ENCODE data around the gene ZNF213.

Gene ZNF213

DNA sequence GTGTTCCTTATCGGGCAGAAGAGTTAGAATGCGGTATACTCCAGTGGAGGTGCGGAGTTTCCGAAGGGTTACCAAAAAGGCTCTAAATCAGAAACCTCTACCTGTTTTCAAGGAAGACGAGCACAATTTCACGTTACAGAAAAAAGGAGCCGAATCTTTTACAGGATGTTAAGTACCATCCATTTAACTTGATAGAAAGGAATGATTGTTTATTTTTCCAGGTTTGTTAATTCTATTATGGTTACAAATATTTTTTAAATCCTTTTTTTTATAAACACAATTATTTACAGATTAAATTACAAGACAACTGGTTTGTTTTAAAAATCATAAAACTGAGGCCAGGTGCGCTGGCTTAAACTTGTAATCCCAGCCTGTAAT lies 18.2 kb downstream of the ZNF213 start:
- in situ Hi-C loops (cut with MboI; ENCODE audit: low sequenced_read_pairs, unreplicated experiment), result no loop called here
- TF ChIP-seq, protein P1, sequence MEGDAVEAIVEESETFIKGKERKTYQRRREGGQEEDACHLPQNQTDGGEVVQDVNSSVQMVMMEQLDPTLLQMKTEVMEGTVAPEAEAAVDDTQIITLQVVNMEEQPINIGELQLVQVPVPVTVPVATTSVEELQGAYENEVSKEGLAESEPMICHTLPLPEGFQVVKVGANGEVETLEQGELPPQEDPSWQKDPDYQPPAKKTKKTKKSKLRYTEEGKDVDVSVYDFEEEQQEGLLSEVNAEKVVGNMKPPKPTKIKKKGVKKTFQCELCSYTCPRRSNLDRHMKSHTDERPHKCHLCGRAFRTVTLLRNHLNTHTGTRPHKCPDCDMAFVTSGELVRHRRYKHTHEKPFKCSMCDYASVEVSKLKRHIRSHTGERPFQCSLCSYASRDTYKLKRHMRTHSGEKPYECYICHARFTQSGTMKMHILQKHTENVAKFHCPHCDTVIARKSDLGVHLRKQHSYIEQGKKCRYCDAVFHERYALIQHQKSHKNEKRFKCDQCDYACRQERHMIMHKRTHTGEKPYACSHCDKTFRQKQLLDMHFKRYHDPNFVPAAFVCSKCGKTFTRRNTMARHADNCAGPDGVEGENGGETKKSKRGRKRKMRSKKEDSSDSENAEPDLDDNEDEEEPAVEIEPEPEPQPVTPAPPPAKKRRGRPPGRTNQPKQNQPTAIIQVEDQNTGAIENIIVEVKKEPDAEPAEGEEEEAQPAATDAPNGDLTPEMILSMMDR (IDR thresholded peaks at IDR 0.05; ENCODE audit: borderline replicate concordance, control extremely low read depth, extremely low read depth, insufficient read depth, missing control alignments), result no peak
- no peak for DNase-seq (ENCODE audit: low spot score)

DNA sequence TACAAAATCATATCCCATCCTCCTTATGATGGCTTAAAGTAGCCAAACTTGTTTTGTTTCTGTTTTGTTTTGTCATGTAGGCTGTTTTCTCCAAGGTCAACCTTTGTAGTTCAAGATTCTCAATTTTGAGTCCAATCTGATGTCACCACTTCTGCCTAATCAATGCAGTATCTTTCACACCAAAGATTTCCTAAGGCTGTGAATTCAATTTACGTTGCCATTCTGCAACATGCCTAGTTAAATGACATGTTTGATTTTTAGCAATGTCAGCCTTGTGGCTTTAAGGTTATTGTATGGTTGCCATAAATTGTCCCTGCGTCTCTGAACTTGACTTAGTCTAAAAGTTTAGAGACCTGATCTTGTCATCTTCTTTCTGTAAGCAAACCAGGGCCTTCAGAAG lies 20.4 kb downstream of the ZNF213 start:
- TF ChIP-seq, protein P1 (IDR thresholded peaks at IDR 0.05; ENCODE audit: borderline replicate concordance, control extremely low read depth, extremely low read depth, insufficient read depth, missing control alignments), result no peak
- DNase-seq (ENCODE audit: low spot score), result no peak
- in situ Hi-C loops (cut with MboI; ENCODE audit: low sequenced_read_pairs, unreplicated experiment), result no loop called here

DNA sequence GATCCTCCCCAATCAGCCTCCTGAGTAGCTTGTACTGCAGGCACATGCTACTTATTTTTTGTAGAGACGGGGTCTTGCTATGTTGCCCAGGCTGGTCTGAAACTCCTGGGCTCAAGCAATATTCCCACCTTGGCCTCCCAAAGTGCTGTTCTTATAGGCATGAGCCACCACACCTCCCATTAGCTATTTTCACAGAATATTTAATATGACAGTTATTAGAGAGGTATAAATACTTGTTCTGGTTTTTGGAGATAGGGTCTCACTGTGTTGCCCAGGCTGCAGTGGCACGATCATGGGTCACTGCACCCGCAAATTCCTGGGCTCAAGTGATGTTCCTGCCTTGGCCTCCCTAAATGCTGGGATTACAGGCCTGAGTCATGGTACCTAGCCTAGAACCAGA lies 21.1 kb downstream of the ZNF213 start:
- TF ChIP-seq, protein P1 (IDR thresholded peaks at IDR 0.05; ENCODE audit: borderline replicate concordance, control extremely low read depth, extremely low read depth, insufficient read depth, missing control alignments), result no peak
- no peak for DNase-seq (ENCODE audit: low spot score)
- in situ Hi-C loops (cut with MboI; ENCODE audit: low sequenced_read_pairs, unreplicated experiment), result no loop called here

DNA sequence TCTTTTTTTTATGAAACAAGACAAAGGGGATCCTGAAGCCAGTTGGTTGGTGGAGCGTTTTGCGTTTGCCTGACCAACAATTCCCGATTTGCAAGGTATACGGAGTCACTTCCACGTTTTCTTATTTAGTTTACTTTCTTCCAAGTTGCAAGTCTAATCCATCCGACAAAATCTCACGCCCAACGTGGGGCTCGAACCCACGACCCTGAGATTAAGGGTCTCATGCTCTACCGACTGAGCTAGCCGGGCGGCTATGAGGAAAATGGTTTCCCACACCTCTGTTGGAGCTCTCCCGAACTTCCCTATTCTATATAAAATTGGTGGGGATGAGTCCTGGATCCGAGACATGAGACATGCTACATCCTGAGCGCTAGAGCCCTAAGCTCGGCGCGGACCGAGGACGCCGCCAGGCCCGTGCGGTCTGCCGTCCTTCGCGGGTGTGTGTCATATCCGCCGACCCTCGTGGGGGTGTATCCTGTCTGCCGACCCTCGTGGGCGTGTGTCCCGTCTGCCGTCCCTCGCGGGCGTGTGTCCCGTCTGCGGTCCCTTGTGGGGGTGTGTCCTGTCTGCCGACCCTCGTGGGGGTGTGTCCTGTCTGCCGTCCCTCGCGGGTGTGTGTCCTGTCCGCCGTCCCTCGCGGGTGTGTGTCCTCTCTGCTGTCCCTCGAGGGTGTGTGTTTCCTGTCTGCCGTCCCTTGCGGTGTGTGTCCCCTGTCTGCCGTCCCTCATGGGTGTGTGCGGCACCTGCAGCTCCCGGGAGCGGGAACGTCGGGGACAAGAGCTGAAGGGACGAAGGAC lies 22.6 kb downstream of the ZNF213 start:
- TF ChIP-seq, protein P1 (IDR thresholded peaks at IDR 0.05; ENCODE audit: borderline replicate concordance, control extremely low read depth, extremely low read depth, insufficient read depth, missing control alignments), result no peak
- peak; percentile 54 for DNase-seq (ENCODE audit: low spot score)
- in situ Hi-C loops (cut with MboI; ENCODE audit: low sequenced_read_pairs, unreplicated experiment), result no loop called here

DNA sequence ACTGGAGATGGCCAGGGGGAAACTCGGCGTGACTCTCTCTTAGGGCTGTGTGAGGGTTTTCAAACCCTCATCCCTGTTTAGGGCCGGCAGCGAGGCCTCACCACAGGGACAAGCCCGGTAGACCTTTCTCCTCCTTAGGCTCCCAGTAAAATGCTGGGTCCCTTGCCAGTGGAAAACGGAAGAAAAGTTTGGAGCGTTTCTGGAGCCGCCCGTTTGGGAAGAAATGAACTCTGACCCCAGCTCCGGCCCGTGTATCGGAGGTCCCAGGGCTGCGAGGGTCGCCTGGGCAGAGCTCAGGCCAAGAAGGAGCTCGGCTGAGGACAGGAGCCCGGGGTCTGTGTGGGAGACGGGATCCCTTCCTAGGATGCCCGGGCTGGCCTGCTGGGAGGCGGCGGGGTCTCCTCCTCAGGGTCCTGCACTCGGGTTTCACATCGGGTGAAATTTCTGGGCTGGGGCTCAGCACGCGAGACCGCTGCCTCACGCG lies 23.2 kb downstream of the ZNF213 start:
- DNase-seq (ENCODE audit: low spot score), result no peak
- in situ Hi-C loops (cut with MboI; ENCODE audit: low sequenced_read_pairs, unreplicated experiment), result no loop called here
- TF ChIP-seq, protein P1 (IDR thresholded peaks at IDR 0.05; ENCODE audit: borderline replicate concordance, control extremely low read depth, extremely low read depth, insufficient read depth, missing control alignments), result no peak

DNA sequence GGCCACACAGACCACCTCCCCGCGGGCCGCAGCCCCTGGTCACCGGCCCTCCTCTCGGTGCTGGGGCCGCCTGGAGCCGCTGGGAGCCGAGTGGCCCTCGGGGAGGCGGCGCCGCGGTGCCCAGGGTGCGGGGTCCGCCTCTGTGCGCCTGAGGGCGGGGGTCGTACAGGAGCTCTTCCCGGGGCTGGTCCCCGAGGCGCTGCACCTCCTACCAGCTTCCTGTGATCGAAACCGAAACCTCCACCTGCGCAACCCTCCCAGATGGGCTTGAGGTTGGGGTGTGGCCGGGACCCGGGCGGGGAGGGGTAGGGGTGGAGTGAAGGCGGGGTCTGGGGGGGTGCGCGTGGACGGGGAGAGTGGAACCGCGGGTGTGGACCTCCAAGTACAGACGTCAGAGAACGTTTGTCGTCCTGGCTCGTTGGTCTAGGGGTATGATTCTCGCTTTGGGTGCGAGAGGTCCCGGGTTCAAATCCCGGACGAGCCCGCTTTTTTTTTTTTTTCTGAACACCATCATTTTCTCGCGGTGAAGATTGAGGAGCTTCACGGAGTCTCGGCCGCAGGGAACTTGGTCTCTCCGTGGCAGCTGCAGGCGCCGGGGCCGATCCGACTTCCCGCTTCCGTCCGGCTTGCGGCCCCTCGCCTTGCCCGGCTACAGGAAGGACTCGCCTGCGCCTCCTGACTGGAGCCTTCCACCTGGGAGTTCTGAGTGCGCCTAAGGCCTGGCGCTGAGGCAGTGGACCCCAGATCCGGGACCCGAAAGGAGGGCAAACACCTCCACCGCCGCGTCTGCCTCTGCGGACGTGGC lies 23.9 kb downstream of the ZNF213 start:
- TF ChIP-seq, protein P1 (IDR thresholded peaks at IDR 0.05; ENCODE audit: borderline replicate concordance, control extremely low read depth, extremely low read depth, insufficient read depth, missing control alignments), result no peak
- DNase-seq (ENCODE audit: low spot score), result peak; percentile 94
- in situ Hi-C loops (cut with MboI; ENCODE audit: low sequenced_read_pairs, unreplicated experiment), result no loop called here
